GM19438 (cell line): ENCODE results near the gene RBM19.

Experiments
- ATAC-seq: cut with Tn5 transposase; IDR thresholded peaks from one replicate; pipeline ENCODE4 v1.9.1; 2021; ENCODE audit warnings: low read depth; ENCODE audit not compliant: unreplicated experiment

The RBM19 gene

GRCh38 chr12:113959096-113959495, 7.0 kb downstream of the RBM19 start:
- no peak for ATAC-seq

GRCh38 chr12:113958108-113958507, 8.0 kb downstream of the RBM19 start:
- no peak for ATAC-seq

GRCh38 chr12:113957627-113958026, 8.5 kb downstream of the RBM19 start:
- no peak for ATAC-seq

GRCh38 chr12:113955109-113955970, 10.8 kb downstream of the RBM19 start:
- ATAC-seq = no peak

GRCh38 chr12:113954547-113954946, 11.6 kb downstream of the RBM19 start:
- ATAC-seq = no peak

- no peak for ATAC-seq
These were observed 15.3 kb downstream of the RBM19 start for GRCh38 chr12:113950873-113951272.

- no peak for ATAC-seq
These were observed 16.5 kb downstream of the RBM19 start for GRCh38 chr12:113949321-113950305.

GRCh38 chr12:113948151-113948914, 17.8 kb downstream of the RBM19 start:
- no peak for ATAC-seq

GRCh38 chr12:113946175-113946574, 19.9 kb downstream of the RBM19 start:
- no peak for ATAC-seq

- ATAC-seq = no peak
These were observed 20.7 kb downstream of the RBM19 start for GRCh38 chr12:113945174-113946173.

- no peak for ATAC-seq
These were observed 23.9 kb downstream of the RBM19 start for GRCh38 chr12:113942209-113942608.

GRCh38 chr12:113941208-113941486, 25.0 kb downstream of the RBM19 start:
- ATAC-seq = no peak

GRCh38 chr12:113940357-113941207, 25.5 kb downstream of the RBM19 start:
- no peak for ATAC-seq

GRCh38 chr12:113939867-113940266, 26.3 kb downstream of the RBM19 start:
- no peak for ATAC-seq

GRCh38 chr12:113938471-113938870, 27.7 kb downstream of the RBM19 start:
- ATAC-seq = no peak

- no peak for ATAC-seq
These were observed 29.7 kb downstream of the RBM19 start for GRCh38 chr12:113936460-113936859.

- ATAC-seq = no peak
These were observed 30.7 kb downstream of the RBM19 start for GRCh38 chr12:113935459-113935858.

GRCh38 chr12:113934946-113935345, 31.2 kb downstream of the RBM19 start:
- ATAC-seq = no peak
